Measurements from ENCODE around the gene TMEM120B.

DNA sequence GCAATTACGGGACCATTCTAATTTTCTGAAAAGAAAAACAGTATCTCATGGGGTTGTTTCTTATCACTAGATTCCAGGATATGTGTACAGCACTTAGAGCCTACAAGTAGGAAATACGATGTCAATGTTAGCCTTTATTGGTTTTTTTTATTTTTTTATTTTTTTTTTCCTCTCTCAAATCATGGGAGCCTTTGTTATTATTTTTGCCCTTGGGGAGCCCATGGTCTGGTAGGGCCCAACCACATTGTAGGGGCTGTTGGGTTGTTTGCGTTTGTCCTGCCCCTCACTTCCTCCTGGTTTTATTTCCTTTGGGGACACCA lies 49.0 kb upstream of the TMEM120B start:
- TF ChIP-seq CTCF (conservative IDR thresholded peaks at IDR 0.05; ENCODE audit: low read depth, low read length) (no peak), FOS (IDR thresholded peaks at IDR 0.05; ENCODE audit: low read depth, low read length) (no peak), POLR2A (IDR thresholded peaks at IDR 0.05; ENCODE audit: low read depth, low read length) (no peak), CEBPB (IDR thresholded peaks at IDR 0.05; ENCODE audit: low read depth, low read length) (no peak), BHLHE40 (IDR thresholded peaks at IDR 0.05; ENCODE audit: low read depth, low read length) (no peak), ELK1 (IDR thresholded peaks at IDR 0.05; ENCODE audit: borderline replicate concordance, low read depth, low read length) (no peak), MAZ (IDR thresholded peaks at IDR 0.05; ENCODE audit: borderline replicate concordance, low read depth, low read length) (no peak)

All from IMR-90 (cell line).